Measurements from ENCODE around the gene CREB5.

CREB5 gene

GRCh38 chr7:28411876-28412662 lies at the start of gene CREB5:
Gene CREB5, plus strand, starts transcription at chr7:28412518. Its CDS starts 397 bp downstream, at chr7:28412915.
- no peak within 1 kb of the TSS for H3K9ac ChIP-seq (ENCODE audit: low read length)
- peaks cover 56% of the 10 kb centered on the region for H3K27me3 ChIP-seq (ENCODE audit: control insufficient read depth, insufficient read depth, low read length)
- H3K36me3 ChIP-seq (ENCODE audit: control insufficient read depth, insufficient read depth, low read length) = no peaks in the 10 kb centered on the region
- H3K4me1 ChIP-seq (ENCODE audit: control insufficient read depth, insufficient read depth, low read length) = peaks cover 12% of the 10 kb centered on the region; the same call in 1 of the 2 replicates
- H3K27ac ChIP-seq (ENCODE audit: low read depth, low read length) = no peak within 1 kb of the TSS
- peak within 1 kb of the TSS; percentile 93; the same call in 1 of the 2 replicates for H3K4me3 ChIP-seq (ENCODE audit: low read depth, low read length)
- H3K9me3 ChIP-seq (ENCODE audit: control insufficient read depth, insufficient read depth, low read depth, low read length) = no peaks in the 10 kb centered on the region

- Histone ChIP-seq H3K9me3 (ENCODE audit: control insufficient read depth, insufficient read depth, low read depth, low read length) (0 out of 2 replicates have a peak, but pooled peaks cover 5% of the 10 kb centered on the region), H3K4me1 (ENCODE audit: control insufficient read depth, insufficient read depth, low read length) (peaks cover 18% of the 10 kb centered on the region), H3K36me3 (ENCODE audit: control insufficient read depth, insufficient read depth, low read length) (no peaks in the 10 kb centered on the region), H3K4me3 (ENCODE audit: low read depth, low read length) (no peak overlapping the region), H3K9ac (ENCODE audit: low read length) (no peak overlapping the region), H3K27ac (ENCODE audit: low read depth, low read length) (no peak overlapping the region), H3K27me3 (ENCODE audit: control insufficient read depth, insufficient read depth, low read length) (no peaks in the 10 kb centered on the region)
Observed at GRCh38 chr7:28362812-28363211, 49.5 kb upstream of the CREB5 start.

GRCh38 chr7:28364082-28364481 lies 48.2 kb upstream of the CREB5 start:
- no peaks in the 10 kb centered on the region for H3K36me3 ChIP-seq (ENCODE audit: control insufficient read depth, insufficient read depth, low read length)
- H3K4me1 ChIP-seq (ENCODE audit: control insufficient read depth, insufficient read depth, low read length) = peaks cover 8% of the 10 kb centered on the region
- no peak overlapping the region for H3K9ac ChIP-seq (ENCODE audit: low read length)
- no peaks in the 10 kb centered on the region for H3K27me3 ChIP-seq (ENCODE audit: control insufficient read depth, insufficient read depth, low read length)
- H3K4me3 ChIP-seq (ENCODE audit: low read depth, low read length) = no peak overlapping the region
- no peak overlapping the region for H3K27ac ChIP-seq (ENCODE audit: low read depth, low read length)
- H3K9me3 ChIP-seq (ENCODE audit: control insufficient read depth, insufficient read depth, low read depth, low read length) = 0 out of 2 replicates have a peak, but pooled peaks cover 5% of the 10 kb centered on the region

GRCh38 chr7:28369523-28369922 lies 42.8 kb upstream of the CREB5 start:
- Histone ChIP-seq H3K36me3 (ENCODE audit: control insufficient read depth, insufficient read depth, low read length) (no peaks in the 10 kb centered on the region), H3K27me3 (ENCODE audit: control insufficient read depth, insufficient read depth, low read length) (no peaks in the 10 kb centered on the region), H3K9ac (ENCODE audit: low read length) (no peak overlapping the region), H3K9me3 (ENCODE audit: control insufficient read depth, insufficient read depth, low read depth, low read length) (0 out of 2 replicates have a peak, but pooled peaks cover 1% of the 10 kb centered on the region), H3K4me1 (ENCODE audit: control insufficient read depth, insufficient read depth, low read length) (no peaks in the 10 kb centered on the region), H3K27ac (ENCODE audit: low read depth, low read length) (no peak overlapping the region), H3K4me3 (ENCODE audit: low read depth, low read length) (no peak overlapping the region)

- Histone ChIP-seq H3K9me3 (ENCODE audit: control insufficient read depth, insufficient read depth, low read depth, low read length) (no peaks in the 10 kb centered on the region), H3K27ac (ENCODE audit: low read depth, low read length) (no peak overlapping the region), H3K36me3 (ENCODE audit: control insufficient read depth, insufficient read depth, low read length) (no peaks in the 10 kb centered on the region), H3K4me3 (ENCODE audit: low read depth, low read length) (no peak overlapping the region), H3K27me3 (ENCODE audit: control insufficient read depth, insufficient read depth, low read length) (no peaks in the 10 kb centered on the region), H3K9ac (ENCODE audit: low read length) (no peak overlapping the region), H3K4me1 (ENCODE audit: control insufficient read depth, insufficient read depth, low read length) (no peaks in the 10 kb centered on the region)
Observed at GRCh38 chr7:28371846-28372245, 40.5 kb upstream of the CREB5 start.

GRCh38 chr7:28373990-28374389 lies 38.3 kb upstream of the CREB5 start:
- Histone ChIP-seq H3K4me1 (ENCODE audit: control insufficient read depth, insufficient read depth, low read length) (no peaks in the 10 kb centered on the region), H3K4me3 (ENCODE audit: low read depth, low read length) (no peak overlapping the region)

GRCh38 chr7:28375729-28376128 lies 36.6 kb upstream of the CREB5 start:
- Histone ChIP-seq H3K9me3 (ENCODE audit: control insufficient read depth, insufficient read depth, low read depth, low read length) (no peaks in the 10 kb centered on the region), H3K4me1 (ENCODE audit: control insufficient read depth, insufficient read depth, low read length) (no peaks in the 10 kb centered on the region), H3K27me3 (ENCODE audit: control insufficient read depth, insufficient read depth, low read length) (no peaks in the 10 kb centered on the region), H3K36me3 (ENCODE audit: control insufficient read depth, insufficient read depth, low read length) (no peaks in the 10 kb centered on the region), H3K27ac (ENCODE audit: low read depth, low read length) (no peak overlapping the region), H3K9ac (ENCODE audit: low read length) (no peak overlapping the region), H3K4me3 (ENCODE audit: low read depth, low read length) (no peak overlapping the region)

More at GRCh38 chr7:28373990-28374389, 38.3 kb upstream of the CREB5 start:
- Histone ChIP-seq H3K9ac (ENCODE audit: low read length) (no peak overlapping the region), H3K27me3 (ENCODE audit: control insufficient read depth, insufficient read depth, low read length) (no peaks in the 10 kb centered on the region), H3K27ac (ENCODE audit: low read depth, low read length) (no peak overlapping the region), H3K9me3 (ENCODE audit: control insufficient read depth, insufficient read depth, low read depth, low read length) (no peaks in the 10 kb centered on the region), H3K36me3 (ENCODE audit: control insufficient read depth, insufficient read depth, low read length) (no peaks in the 10 kb centered on the region)

- Histone ChIP-seq H3K9ac (ENCODE audit: low read length) (no peak overlapping the region), H3K36me3 (ENCODE audit: control insufficient read depth, insufficient read depth, low read length) (no peaks in the 10 kb centered on the region), H3K4me3 (ENCODE audit: low read depth, low read length) (no peak overlapping the region), H3K27me3 (ENCODE audit: control insufficient read depth, insufficient read depth, low read length) (no peaks in the 10 kb centered on the region), H3K4me1 (ENCODE audit: control insufficient read depth, insufficient read depth, low read length) (no peaks in the 10 kb centered on the region), H3K9me3 (ENCODE audit: control insufficient read depth, insufficient read depth, low read depth, low read length) (no peaks in the 10 kb centered on the region), H3K27ac (ENCODE audit: low read depth, low read length) (no peak overlapping the region)
Observed at GRCh38 chr7:28376634-28377033, 35.7 kb upstream of the CREB5 start.

GRCh38 chr7:28378574-28379149 lies 33.7 kb upstream of the CREB5 start:
- Histone ChIP-seq H3K27me3 (ENCODE audit: control insufficient read depth, insufficient read depth, low read length) (no peaks in the 10 kb centered on the region), H3K9me3 (ENCODE audit: control insufficient read depth, insufficient read depth, low read depth, low read length) (no peaks in the 10 kb centered on the region), H3K27ac (ENCODE audit: low read depth, low read length) (no peak overlapping the region), H3K4me1 (ENCODE audit: control insufficient read depth, insufficient read depth, low read length) (no peaks in the 10 kb centered on the region), H3K4me3 (ENCODE audit: low read depth, low read length) (no peak overlapping the region), H3K9ac (ENCODE audit: low read length) (no peak overlapping the region), H3K36me3 (ENCODE audit: control insufficient read depth, insufficient read depth, low read length) (no peaks in the 10 kb centered on the region)

- H3K27me3 ChIP-seq (ENCODE audit: control insufficient read depth, insufficient read depth, low read length) = no peaks in the 10 kb centered on the region
- no peaks in the 10 kb centered on the region for H3K9me3 ChIP-seq (ENCODE audit: control insufficient read depth, insufficient read depth, low read depth, low read length)
- H3K4me3 ChIP-seq (ENCODE audit: low read depth, low read length) = no peak overlapping the region
- H3K36me3 ChIP-seq (ENCODE audit: control insufficient read depth, insufficient read depth, low read length) = no peaks in the 10 kb centered on the region
- no peaks in the 10 kb centered on the region for H3K4me1 ChIP-seq (ENCODE audit: control insufficient read depth, insufficient read depth, low read length)
- no peak overlapping the region for H3K9ac ChIP-seq (ENCODE audit: low read length)
- no peak overlapping the region for H3K27ac ChIP-seq (ENCODE audit: low read depth, low read length)
Observed at GRCh38 chr7:28381466-28381865, 30.9 kb upstream of the CREB5 start.

- no peaks in the 10 kb centered on the region for H3K36me3 ChIP-seq (ENCODE audit: control insufficient read depth, insufficient read depth, low read length)
Observed at GRCh38 chr7:28382144-28382543, 30.2 kb upstream of the CREB5 start.

More at GRCh38 chr7:28382144-28382543, 30.2 kb upstream of the CREB5 start:
- Histone ChIP-seq H3K27me3 (ENCODE audit: control insufficient read depth, insufficient read depth, low read length) (no peaks in the 10 kb centered on the region), H3K9me3 (ENCODE audit: control insufficient read depth, insufficient read depth, low read depth, low read length) (no peaks in the 10 kb centered on the region), H3K4me3 (ENCODE audit: low read depth, low read length) (no peak overlapping the region), H3K9ac (ENCODE audit: low read length) (no peak overlapping the region), H3K4me1 (ENCODE audit: control insufficient read depth, insufficient read depth, low read length) (no peaks in the 10 kb centered on the region), H3K27ac (ENCODE audit: low read depth, low read length) (no peak overlapping the region)

Measured in HUES6 (cell line).